HG03097 (cell line): ENCODE results near the gene HIP1R.
A peak's percentile ranks its signal among the peaks of the same experiment; 100 is the strongest.
"Not testable (repeated sequence)": the region's sequence is repeated elsewhere in the genome, so short reads cannot be mapped to it uniquely, and the experiment has no call there.

Experiments
- ATAC-seq: cut with Tn5 transposase; IDR thresholded peaks from one replicate; pipeline ENCODE4 v1.9.1; 2021; ENCODE audit not compliant: unreplicated experiment, low FRiP score

Gene HIP1R

GRCh38 chr12:122871851-122872780 lies 36.9 kb downstream of the HIP1R start:
- ATAC-seq, result no peak

- no peak for ATAC-seq
Observed at GRCh38 chr12:122872815-122873361, 37.6 kb downstream of the HIP1R start.

- no peak for ATAC-seq
Observed at GRCh38 chr12:122873540-122873939, 38.3 kb downstream of the HIP1R start.

- no peak for ATAC-seq
Observed at GRCh38 chr12:122874081-122874480, 38.8 kb downstream of the HIP1R start.

GRCh38 chr12:122875590-122876220 lies 40.4 kb downstream of the HIP1R start:
- ATAC-seq, result peak; percentile 64

GRCh38 chr12:122876281-122876680 lies 41.0 kb downstream of the HIP1R start:
- not testable (repeated sequence) for ATAC-seq

- ATAC-seq, result no peak
Observed at GRCh38 chr12:122876731-122877130, 41.5 kb downstream of the HIP1R start.

- no peak for ATAC-seq
Observed at GRCh38 chr12:122878780-122879612, 43.7 kb downstream of the HIP1R start.

GRCh38 chr12:122880155-122880667 lies 45.0 kb downstream of the HIP1R start:
- ATAC-seq, result no peak

GRCh38 chr12:122880668-122881067 lies 45.4 kb downstream of the HIP1R start:
- no peak for ATAC-seq

GRCh38 chr12:122882908-122883558 lies 47.8 kb downstream of the HIP1R start:
- ATAC-seq, result no peak

GRCh38 chr12:122884091-122884826 lies 49.0 kb downstream of the HIP1R start:
- no peak for ATAC-seq

GRCh38 chr12:122884860-122885259 lies 49.6 kb downstream of the HIP1R start:
- no peak for ATAC-seq

GRCh38 chr12:122886161-122886560 lies 50.9 kb downstream of the HIP1R start:
- no peak for ATAC-seq

- ATAC-seq, result peak; percentile 58
Observed at GRCh38 chr12:122886851-122887818, 51.9 kb downstream of the HIP1R start.

- ATAC-seq, result peak; percentile 20
Observed at GRCh38 chr12:122887819-122888212, 52.6 kb downstream of the HIP1R start.

GRCh38 chr12:122888232-122888752 lies 53.0 kb downstream of the HIP1R start:
- no peak for ATAC-seq
